ENCODE measurements around the gene DNM1.
A peak's percentile ranks its signal among the peaks of the same experiment; 100 is the strongest.

Gene DNM1

DNA sequence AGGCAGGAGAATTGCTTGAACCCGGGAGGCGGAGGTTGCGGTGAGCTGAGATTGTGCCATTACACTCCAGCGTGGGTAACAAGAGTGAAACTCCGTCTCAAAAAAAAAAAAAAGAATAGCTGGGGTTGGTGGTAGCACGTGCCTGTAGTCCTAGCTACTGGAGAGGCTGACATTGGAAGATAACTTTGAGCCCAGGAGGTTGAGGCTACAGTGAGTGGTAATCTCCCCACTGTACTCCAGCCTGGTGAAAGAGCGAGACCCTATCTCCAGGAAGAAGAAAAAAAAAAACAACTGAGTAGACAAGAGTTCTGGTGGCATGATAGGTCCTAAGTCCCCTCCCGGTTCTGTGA, 46.4 kb downstream of the DNM1 start:
- DNase-seq (ENCODE audit: low read depth) = no peak
- TF ChIP-seq, protein P1, sequence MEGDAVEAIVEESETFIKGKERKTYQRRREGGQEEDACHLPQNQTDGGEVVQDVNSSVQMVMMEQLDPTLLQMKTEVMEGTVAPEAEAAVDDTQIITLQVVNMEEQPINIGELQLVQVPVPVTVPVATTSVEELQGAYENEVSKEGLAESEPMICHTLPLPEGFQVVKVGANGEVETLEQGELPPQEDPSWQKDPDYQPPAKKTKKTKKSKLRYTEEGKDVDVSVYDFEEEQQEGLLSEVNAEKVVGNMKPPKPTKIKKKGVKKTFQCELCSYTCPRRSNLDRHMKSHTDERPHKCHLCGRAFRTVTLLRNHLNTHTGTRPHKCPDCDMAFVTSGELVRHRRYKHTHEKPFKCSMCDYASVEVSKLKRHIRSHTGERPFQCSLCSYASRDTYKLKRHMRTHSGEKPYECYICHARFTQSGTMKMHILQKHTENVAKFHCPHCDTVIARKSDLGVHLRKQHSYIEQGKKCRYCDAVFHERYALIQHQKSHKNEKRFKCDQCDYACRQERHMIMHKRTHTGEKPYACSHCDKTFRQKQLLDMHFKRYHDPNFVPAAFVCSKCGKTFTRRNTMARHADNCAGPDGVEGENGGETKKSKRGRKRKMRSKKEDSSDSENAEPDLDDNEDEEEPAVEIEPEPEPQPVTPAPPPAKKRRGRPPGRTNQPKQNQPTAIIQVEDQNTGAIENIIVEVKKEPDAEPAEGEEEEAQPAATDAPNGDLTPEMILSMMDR (conservative IDR thresholded peaks at IDR 0.05; ENCODE audit: low read length) = no peak
- no peak overlapping the region for H3K4me3 ChIP-seq (ENCODE audit: low read length)

DNA sequence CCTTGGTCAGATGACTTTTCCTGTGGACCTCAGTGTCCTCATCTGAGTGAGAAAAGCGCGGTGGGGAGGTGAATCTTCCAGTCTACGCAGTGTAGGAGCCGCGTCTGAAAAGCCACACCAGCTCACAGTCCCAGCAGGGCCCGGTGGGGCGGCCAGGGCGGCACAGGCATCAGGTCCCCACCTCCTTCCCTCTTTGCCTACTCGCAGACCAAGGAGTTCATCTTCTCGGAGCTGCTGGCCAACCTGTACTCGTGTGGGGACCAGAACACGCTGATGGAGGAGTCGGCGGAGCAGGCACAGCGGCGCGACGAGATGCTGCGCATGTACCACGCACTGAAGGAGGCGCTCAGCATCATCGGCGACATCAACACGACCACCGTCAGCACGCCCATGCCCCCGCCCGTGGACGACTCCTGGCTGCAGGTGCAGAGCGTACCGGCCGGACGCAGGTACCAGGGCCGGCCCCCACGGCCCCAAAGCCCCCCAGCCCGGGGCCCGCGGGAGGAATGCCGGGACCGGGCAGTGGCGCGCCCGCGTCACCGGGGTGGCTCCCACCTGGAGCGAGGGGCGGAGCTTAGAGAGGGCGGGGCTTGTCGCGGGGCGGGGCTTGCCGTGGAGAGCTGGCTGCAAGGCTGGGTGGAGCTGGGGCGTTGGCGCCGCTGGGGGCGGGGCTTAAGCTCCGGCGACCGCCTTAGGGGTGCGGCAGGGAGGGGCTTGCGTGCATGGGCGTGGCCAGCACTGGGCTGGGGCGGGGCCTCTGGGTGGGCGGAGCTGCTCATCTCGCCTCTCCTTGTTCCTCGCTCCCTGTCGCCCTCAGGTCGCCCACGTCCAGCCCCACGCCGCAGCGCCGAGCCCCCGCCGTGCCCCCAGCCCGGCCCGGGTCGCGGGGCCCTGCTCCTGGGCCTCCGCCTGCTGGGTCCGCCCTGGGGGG, 47.0 kb downstream of the DNM1 start:
- H3K4me3 ChIP-seq (ENCODE audit: low read length) = no peak overlapping the region
- TF ChIP-seq, protein P1 (conservative IDR thresholded peaks at IDR 0.05; ENCODE audit: low read length) = no peak
- peak; percentile 55 for DNase-seq (ENCODE audit: low read depth)

DNA sequence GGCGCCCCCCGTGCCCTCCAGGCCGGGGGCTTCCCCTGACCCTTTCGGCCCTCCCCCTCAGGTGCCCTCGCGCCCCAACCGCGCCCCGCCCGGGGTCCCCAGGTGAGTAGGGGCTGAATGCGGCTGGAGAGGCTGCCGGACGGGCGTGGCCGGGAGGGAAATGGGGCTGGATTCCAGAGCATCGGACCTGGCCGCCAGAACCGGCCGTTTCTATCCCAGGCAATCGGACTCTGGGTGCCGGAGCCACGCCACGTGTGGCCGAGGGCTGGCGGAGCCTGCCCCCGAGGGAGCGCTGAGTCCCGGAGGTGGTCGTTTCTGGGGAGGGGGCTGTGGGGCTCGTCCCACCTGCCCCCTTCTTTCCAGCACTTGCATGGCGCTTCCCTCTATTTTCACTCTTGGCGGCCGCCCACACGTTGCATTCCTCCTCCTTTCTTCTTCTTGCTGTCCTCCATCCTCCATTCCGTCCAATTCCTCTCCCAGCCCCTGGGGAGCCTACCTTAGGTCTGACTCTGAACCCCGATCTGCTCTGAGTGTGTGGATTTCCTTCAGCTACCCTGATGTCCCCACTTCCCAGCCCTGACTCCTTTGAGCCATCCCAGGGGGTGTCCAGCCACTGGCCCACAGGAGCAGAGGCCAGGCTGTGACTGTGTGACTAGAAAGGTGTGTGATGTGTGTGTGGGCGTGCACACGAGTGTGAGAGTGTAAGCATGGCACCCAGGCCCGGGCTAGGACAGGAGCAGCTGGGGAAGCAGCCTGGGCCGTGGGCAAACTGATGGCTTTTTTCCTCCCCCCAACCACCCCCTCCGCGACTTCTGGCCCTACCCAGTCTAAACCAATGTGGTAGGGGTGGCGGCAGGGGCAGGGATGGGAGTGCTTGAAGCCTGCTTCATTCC, 47.9 kb downstream of the DNM1 start:
- H3K4me3 ChIP-seq (ENCODE audit: low read length) = no peak overlapping the region
- DNase-seq (ENCODE audit: low read depth) = no peak
- TF ChIP-seq, protein P1 (conservative IDR thresholded peaks at IDR 0.05; ENCODE audit: low read length) = no peak

DNA sequence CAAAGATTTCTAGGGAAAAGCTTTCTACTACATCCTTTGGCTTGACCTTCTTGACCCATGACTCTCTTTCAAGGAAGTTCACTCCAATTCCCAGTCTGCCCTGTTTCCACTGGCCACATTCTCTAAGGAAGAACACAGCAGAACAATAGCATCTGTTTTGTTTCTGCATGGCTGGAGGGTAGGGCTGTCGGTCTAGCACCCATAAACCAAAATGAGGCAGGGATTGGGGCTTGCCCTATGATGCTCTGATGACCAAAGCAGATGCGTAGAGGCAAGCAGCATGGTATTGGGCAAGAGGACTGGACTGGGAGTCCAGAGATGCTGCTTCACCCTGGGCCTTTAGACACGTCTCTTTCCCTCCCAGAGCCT, 48.5 kb downstream of the DNM1 start:
- TF ChIP-seq, protein P1 (conservative IDR thresholded peaks at IDR 0.05; ENCODE audit: low read length) = no peak
- peak; percentile 16 for DNase-seq (ENCODE audit: low read depth)
- H3K4me3 ChIP-seq (ENCODE audit: low read length) = no peak overlapping the region

DNA sequence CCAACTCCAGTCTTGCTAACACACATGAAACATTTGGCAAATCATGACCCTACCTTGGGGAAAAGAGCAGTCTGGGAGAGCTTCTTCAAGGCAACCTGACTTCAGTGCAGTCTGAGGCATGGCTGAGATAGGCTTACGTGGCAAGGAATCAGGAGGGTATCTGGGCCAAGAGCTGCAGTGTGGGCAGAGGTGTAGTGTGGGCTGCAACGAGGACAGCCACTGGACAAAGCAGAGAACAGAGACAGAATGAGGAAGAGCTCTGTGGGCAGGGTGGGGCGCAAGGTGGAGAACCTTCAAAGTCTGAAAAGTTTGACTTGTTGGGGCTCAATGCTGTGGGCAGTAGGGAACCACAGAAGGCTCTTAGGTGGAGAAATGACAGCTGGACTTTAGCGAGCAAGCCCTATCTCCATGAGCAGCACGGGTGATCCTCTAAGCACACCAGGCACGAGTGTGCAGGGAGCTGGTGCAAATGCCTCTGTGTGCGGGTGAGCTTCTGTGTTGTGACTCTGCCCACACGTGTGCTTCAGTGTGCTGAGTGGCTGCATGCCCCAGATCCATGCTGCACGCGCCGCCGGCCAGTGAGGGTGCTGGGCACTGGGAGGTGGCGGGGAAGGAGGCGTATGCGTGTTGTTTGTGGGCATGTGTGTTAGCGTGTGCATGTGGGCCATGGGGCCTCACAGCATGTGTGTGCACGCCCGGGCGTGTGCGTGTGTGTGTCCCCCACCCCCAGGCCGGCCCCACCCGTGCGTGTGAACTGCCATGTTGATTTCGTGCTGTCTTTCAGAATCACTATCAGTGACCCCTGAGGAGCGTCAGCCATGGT, 49.3 kb downstream of the DNM1 start:
- no peak for DNase-seq (ENCODE audit: low read depth)
- no peak overlapping the region for H3K4me3 ChIP-seq (ENCODE audit: low read length)
- TF ChIP-seq, protein P1 (conservative IDR thresholded peaks at IDR 0.05; ENCODE audit: low read length) = no peak

DNA sequence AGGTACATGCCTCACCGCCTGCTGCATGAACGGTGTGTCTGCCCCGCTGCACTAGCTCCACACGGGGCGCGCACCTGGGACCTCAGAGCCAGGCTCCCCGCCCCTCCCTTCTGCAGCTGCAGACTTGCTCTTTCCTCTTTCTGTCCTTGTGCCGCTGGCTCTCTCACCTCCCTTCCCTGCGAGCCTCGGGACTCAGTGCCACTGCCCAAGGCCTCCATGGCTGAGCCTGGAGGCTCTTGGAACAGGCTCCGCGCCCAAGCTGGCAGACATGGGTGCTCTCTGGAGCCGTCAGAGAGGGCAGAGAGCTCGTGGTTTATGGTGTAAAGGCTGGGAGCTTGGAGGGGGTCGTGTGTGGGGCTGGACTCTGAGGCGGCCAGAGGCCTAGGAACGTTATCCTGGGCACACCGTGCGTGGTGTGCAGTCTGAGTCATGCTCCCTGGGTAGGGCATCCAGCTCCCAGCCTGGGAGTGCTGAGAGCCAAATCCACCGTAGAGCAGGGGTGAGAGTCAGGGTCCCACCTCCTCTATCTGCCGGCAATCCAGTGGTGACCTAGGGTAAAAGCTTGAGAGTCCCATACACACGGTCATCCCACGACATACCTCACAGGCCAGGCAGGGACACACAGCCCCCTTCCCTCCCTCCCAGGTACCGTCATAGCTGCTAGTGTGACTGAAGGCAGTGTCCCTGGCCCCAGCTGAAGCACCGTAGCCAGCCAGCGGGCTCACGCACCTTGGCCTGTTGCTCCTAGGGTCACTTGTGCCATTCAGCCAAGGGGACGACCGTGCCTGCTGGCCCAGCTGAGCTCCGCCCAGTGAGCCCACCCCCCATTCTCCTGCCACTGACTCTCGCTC, 50.2 kb downstream of the DNM1 start:
- no peak for DNase-seq (ENCODE audit: low read depth)
- TF ChIP-seq, protein P1 (conservative IDR thresholded peaks at IDR 0.05; ENCODE audit: low read length) = no peak

More for the DNA sequence above, 50.2 kb downstream of the DNM1 start:
- H3K4me3 ChIP-seq (ENCODE audit: low read length) = no peak overlapping the region

All from AG10803 (cell line).